Activated CD4-positive, alpha-beta memory T cell treated with anti-CD3 and anti-CD28 coated beads for 36 hours (primary cell): ENCODE data around the gene ZXDB. TPM values are rescaled to one million over a fixed set of nuclear protein-coding genes. Genes with fewer than 3 reads are reported as not detected.
"Not testable (repeated sequence)": the region's sequence is repeated elsewhere in the genome, so short reads cannot be mapped to it uniquely, and the experiment has no call there.

Experiments
- CTCF ChIA-PET: fragments of 350-600 bp; sonication (Branson Sonifier 250); formaldehyde crosslinking; loops from one replicate; lab custom pipeline; 2021; ENCODE audit warnings: antibody characterized with exemption, inconsistent platforms; lab: Charles Lee
- POLR2A ChIA-PET: fragments of 350-600 bp; sonication (Branson Sonifier 250); formaldehyde crosslinking; loops from one replicate; lab custom pipeline; 2021; ENCODE audit warnings: antibody characterized with exemption; lab: Charles Lee
- DNase-seq: peaks from one replicate; pipeline ENCODE4 v3.0.0-alpha.2; 2020
- H3K27ac Mint-ChIP-seq: one replicate; pipeline ENCODE4 v1.8.0; 2021; ENCODE audit warnings: mixed read lengths
- H3K27me3 Mint-ChIP-seq: one replicate; pipeline ENCODE4 v1.8.0; 2021; ENCODE audit warnings: mixed read lengths
- H3K36me3 Mint-ChIP-seq: one replicate; pipeline ENCODE4 v1.8.0; 2021; ENCODE audit warnings: mixed read lengths
- H3K4me1 Mint-ChIP-seq: one replicate; pipeline ENCODE4 v1.8.0; 2021; ENCODE audit warnings: low read depth, mixed read lengths
- H3K4me3 Mint-ChIP-seq: one replicate; pipeline ENCODE4 v1.8.0; 2021; ENCODE audit warnings: mild to moderate bottlenecking, mixed read lengths
- H3K9me3 Mint-ChIP-seq: one replicate; pipeline ENCODE4 v1.8.0; 2021; ENCODE audit warnings: mixed read lengths
- intact Hi-C: fragments of 100-400 bp; cut with micrococcal nuclease; formaldehyde crosslinking; loops from one replicate; pipeline ENCODE4 v1.15.1; 2023
- total RNA-seq, 2 experiments: library from RNA; stranded (reverse); gene quantifications; one replicate each; pipeline ENCODE4 v1.2.3, GENCODE V29; 2021

Gene ZXDB
- total RNA-seq, result 1 to 10 TPM; 5.4 to 5.6 TPM

GRCh38 chrX:57591284-57592159, at the start of gene ZXDB:
ZXDB (plus strand) TSS chrX:57592011; CDS start chrX:57592049, 38 bp downstream.
- H3K4me3 Mint-ChIP-seq, result peak within 1 kb of the TSS; percentile 82
- peaks cover 12% of the 10 kb centered on the region for H3K36me3 Mint-ChIP-seq
- peaks cover 29% of the 10 kb centered on the region for H3K4me1 Mint-ChIP-seq
- POLR2A ChIA-PET, H3K27me3 Mint-ChIP-seq, DNase-seq, H3K9me3 Mint-ChIP-seq: not testable (repeated sequence)
- CTCF ChIA-PET, result interaction anchor here (1.5 kb wide), 1 partner anchor 309 kb away, joined by 3 read pairs; no protein-coding TSS in a partner anchor
- H3K27ac Mint-ChIP-seq, result peak within 1 kb of the TSS; percentile 96
- intact Hi-C loops, result loop anchor here (2.0 to 5.0 kb wide), 4 partner anchors 214 to 336 kb away; partner anchors contain the start of genes FAAH2 and ZXDA

GRCh38 chrX:57565198-57565597, 26.6 kb upstream of the ZXDB start:
- Mint-ChIP-seq H3K9me3 (no peaks in the 10 kb centered on the region), H3K36me3 (no peaks in the 10 kb centered on the region), H3K27me3 (no peaks in the 10 kb centered on the region), H3K4me3 (no peak overlapping the region), H3K4me1 (no peaks in the 10 kb centered on the region), H3K27ac (no peak overlapping the region)
- POLR2A ChIA-PET, result no interaction called here
- CTCF ChIA-PET, result no interaction called here
- intact Hi-C loops, result no loop called here
- DNase-seq, result no peak

GRCh38 chrX:57573754-57574153, 18.1 kb upstream of the ZXDB start:
- H3K36me3 Mint-ChIP-seq, result no peaks in the 10 kb centered on the region
- no peak overlapping the region for H3K4me3 Mint-ChIP-seq
- intact Hi-C loops, result loop anchor here (5.0 kb wide), 2 partner anchors 344 to 454 kb away; no protein-coding TSS in a partner anchor
- ChIA-PET CTCF (interaction anchor here (0.6 to 0.8 kb wide), 2 partner anchors 16 to 451 kb away, joined by 3 read pairs; no protein-coding TSS in a partner anchor), POLR2A (no interaction called here)
- no peak overlapping the region for H3K27ac Mint-ChIP-seq
- DNase-seq, result peak; percentile 27
- no peaks in the 10 kb centered on the region for H3K9me3 Mint-ChIP-seq
- H3K4me1 Mint-ChIP-seq, result no peaks in the 10 kb centered on the region
- no peaks in the 10 kb centered on the region for H3K27me3 Mint-ChIP-seq

GRCh38 chrX:57582948-57583347, 8.9 kb upstream of the ZXDB start:
- H3K36me3 Mint-ChIP-seq, intact Hi-C loops, CTCF ChIA-PET, DNase-seq, H3K4me3 Mint-ChIP-seq, H3K27ac Mint-ChIP-seq, H3K9me3 Mint-ChIP-seq, H3K4me1 Mint-ChIP-seq, POLR2A ChIA-PET, H3K27me3 Mint-ChIP-seq: not testable (repeated sequence)

GRCh38 chrX:57583477-57583876, 8.3 kb upstream of the ZXDB start:
- Mint-ChIP-seq H3K9me3 (no peaks in the 10 kb centered on the region), H3K4me1 (no peaks in the 10 kb centered on the region), H3K27me3 (no peaks in the 10 kb centered on the region), H3K4me3 (no peak overlapping the region), H3K27ac (no peak overlapping the region), H3K36me3 (no peaks in the 10 kb centered on the region)
- no peak for DNase-seq
- POLR2A ChIA-PET, result no interaction called here
- intact Hi-C loops, result no loop called here
- CTCF ChIA-PET, result no interaction called here

- Mint-ChIP-seq H3K4me3 (no peak overlapping the region), H3K4me1 (peaks cover 7% of the 10 kb centered on the region), H3K36me3 (no peaks in the 10 kb centered on the region), H3K27me3 (no peaks in the 10 kb centered on the region), H3K9me3 (no peaks in the 10 kb centered on the region), H3K27ac (no peak overlapping the region)
- DNase-seq, result no peak
- POLR2A ChIA-PET, result no interaction called here
- CTCF ChIA-PET, result no interaction called here
- intact Hi-C loops, result no loop called here
Measured at GRCh38 chrX:57586360-57586759, 5.5 kb upstream of the ZXDB start.

- Mint-ChIP-seq H3K4me3 (no peak overlapping the region), H3K27me3 (no peaks in the 10 kb centered on the region), H3K36me3 (no peaks in the 10 kb centered on the region), H3K9me3 (no peaks in the 10 kb centered on the region), H3K27ac (no peak overlapping the region), H3K4me1 (peaks cover 7% of the 10 kb centered on the region)
- POLR2A ChIA-PET, result no interaction called here
- CTCF ChIA-PET, result no interaction called here
- intact Hi-C loops, result no loop called here
- DNase-seq, result no peak
Measured at GRCh38 chrX:57587062-57587461, 4.7 kb upstream of the ZXDB start.

GRCh38 chrX:57587607-57588006, 4.2 kb upstream of the ZXDB start:
- Mint-ChIP-seq H3K9me3 (no peaks in the 10 kb centered on the region), H3K36me3 (no peaks in the 10 kb centered on the region), H3K27ac (no peak overlapping the region), H3K4me1 (peaks cover 7% of the 10 kb centered on the region), H3K27me3 (no peaks in the 10 kb centered on the region), H3K4me3 (no peak overlapping the region)
- intact Hi-C loops, result no loop called here
- ChIA-PET CTCF (no interaction called here), POLR2A (no interaction called here)
- DNase-seq, result no peak

GRCh38 chrX:57592160-57592893, 516 bp downstream of the ZXDB start:
- Mint-ChIP-seq H3K27ac (peak overlapping the region; percentile 38), H3K4me1 (peaks cover 32% of the 10 kb centered on the region), H3K4me3 (peak overlapping the region; percentile 59), H3K36me3 (peaks cover 14% of the 10 kb centered on the region)
- H3K9me3 Mint-ChIP-seq, POLR2A ChIA-PET, H3K27me3 Mint-ChIP-seq, CTCF ChIA-PET: not testable (repeated sequence)
- peak; percentile 37 for DNase-seq
- intact Hi-C loops, result loop anchor here (5.0 kb wide), 3 partner anchors 215 to 335 kb away; partner anchors contain the start of gene ZXDA

GRCh38 chrX:57592894-57593215, 1.0 kb downstream of the ZXDB start:
- H3K27me3 Mint-ChIP-seq, H3K27ac Mint-ChIP-seq, CTCF ChIA-PET, H3K9me3 Mint-ChIP-seq, POLR2A ChIA-PET: not testable (repeated sequence)
- Mint-ChIP-seq H3K4me1 (peaks cover 32% of the 10 kb centered on the region), H3K4me3 (peak overlapping the region; percentile 59), H3K36me3 (peaks cover 17% of the 10 kb centered on the region)
- peak; percentile 45 for DNase-seq
- intact Hi-C loops, result loop anchor here (5.0 kb wide), 3 partner anchors 216 to 334 kb away; partner anchors contain the start of gene ZXDA

- peak overlapping the region; percentile 72 for H3K4me3 Mint-ChIP-seq
- peaks cover 35% of the 10 kb centered on the region for H3K4me1 Mint-ChIP-seq
- peaks cover 2% of the 10 kb centered on the region for H3K9me3 Mint-ChIP-seq
- ChIA-PET POLR2A (no interaction called here), CTCF (no interaction called here)
- H3K36me3 Mint-ChIP-seq, result peaks cover 20% of the 10 kb centered on the region
- intact Hi-C loops, result no loop called here
- peak overlapping the region; percentile 71 for H3K27ac Mint-ChIP-seq
- DNase-seq, result no peak
- no peaks in the 10 kb centered on the region for H3K27me3 Mint-ChIP-seq
Measured at GRCh38 chrX:57595381-57595811, 3.6 kb downstream of the ZXDB start.

GRCh38 chrX:57596109-57596508, 4.3 kb downstream of the ZXDB start:
- ChIA-PET POLR2A (no interaction called here), CTCF (no interaction called here)
- H3K27me3 Mint-ChIP-seq, result no peaks in the 10 kb centered on the region
- H3K9me3 Mint-ChIP-seq, result peaks cover 2% of the 10 kb centered on the region
- no peak for DNase-seq
- no peak overlapping the region for H3K27ac Mint-ChIP-seq
- intact Hi-C loops, result no loop called here
- H3K4me1 Mint-ChIP-seq, result peaks cover 29% of the 10 kb centered on the region
- peak overlapping the region; percentile 25 for H3K4me3 Mint-ChIP-seq
- H3K36me3 Mint-ChIP-seq, result peaks cover 20% of the 10 kb centered on the region
